ENCODE results near the gene MSANTD1. TPM values are rescaled to one million over a fixed set of nuclear protein-coding genes. Genes with fewer than 3 reads are reported as not detected.

The MSANTD1 gene
- total RNA-seq, 1 donor from 2014 or later = 1.2 TPM

GRCh38 chr4:3253808-3254207 lies 4.8 kb downstream of the MSANTD1 start:
- Mint-ChIP-seq H3K4me1 (no peaks in the 10 kb centered on the region), H3K4me3 (no peak overlapping the region), H3K9me3 (no peaks in the 10 kb centered on the region), H3K27ac (ENCODE audit: unreplicated experiment) (no peak overlapping the region), H3K27me3 (ENCODE audit: low read depth) (no peaks in the 10 kb centered on the region), H3K36me3 (ENCODE audit: low read depth) (no peaks in the 10 kb centered on the region)
- TF ChIP-seq, protein P1, sequence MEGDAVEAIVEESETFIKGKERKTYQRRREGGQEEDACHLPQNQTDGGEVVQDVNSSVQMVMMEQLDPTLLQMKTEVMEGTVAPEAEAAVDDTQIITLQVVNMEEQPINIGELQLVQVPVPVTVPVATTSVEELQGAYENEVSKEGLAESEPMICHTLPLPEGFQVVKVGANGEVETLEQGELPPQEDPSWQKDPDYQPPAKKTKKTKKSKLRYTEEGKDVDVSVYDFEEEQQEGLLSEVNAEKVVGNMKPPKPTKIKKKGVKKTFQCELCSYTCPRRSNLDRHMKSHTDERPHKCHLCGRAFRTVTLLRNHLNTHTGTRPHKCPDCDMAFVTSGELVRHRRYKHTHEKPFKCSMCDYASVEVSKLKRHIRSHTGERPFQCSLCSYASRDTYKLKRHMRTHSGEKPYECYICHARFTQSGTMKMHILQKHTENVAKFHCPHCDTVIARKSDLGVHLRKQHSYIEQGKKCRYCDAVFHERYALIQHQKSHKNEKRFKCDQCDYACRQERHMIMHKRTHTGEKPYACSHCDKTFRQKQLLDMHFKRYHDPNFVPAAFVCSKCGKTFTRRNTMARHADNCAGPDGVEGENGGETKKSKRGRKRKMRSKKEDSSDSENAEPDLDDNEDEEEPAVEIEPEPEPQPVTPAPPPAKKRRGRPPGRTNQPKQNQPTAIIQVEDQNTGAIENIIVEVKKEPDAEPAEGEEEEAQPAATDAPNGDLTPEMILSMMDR (conservative IDR thresholded peaks at IDR 0.05) = no peak
- no peak for DNase-seq (ENCODE audit: low read depth, low spot score)

GRCh38 chr4:3254302-3255131 lies 5.6 kb downstream of the MSANTD1 start:
- no peak overlapping the region for H3K4me3 Mint-ChIP-seq
- TF ChIP-seq, protein P1 (conservative IDR thresholded peaks at IDR 0.05) = no peak
- no peak overlapping the region for H3K27ac Mint-ChIP-seq (ENCODE audit: unreplicated experiment)
- no peak for DNase-seq (ENCODE audit: low read depth, low spot score)
- no peaks in the 10 kb centered on the region for H3K27me3 Mint-ChIP-seq (ENCODE audit: low read depth)
- H3K4me1 Mint-ChIP-seq = no peaks in the 10 kb centered on the region
- H3K9me3 Mint-ChIP-seq = no peaks in the 10 kb centered on the region
- H3K36me3 Mint-ChIP-seq (ENCODE audit: low read depth) = no peaks in the 10 kb centered on the region

DNA sequence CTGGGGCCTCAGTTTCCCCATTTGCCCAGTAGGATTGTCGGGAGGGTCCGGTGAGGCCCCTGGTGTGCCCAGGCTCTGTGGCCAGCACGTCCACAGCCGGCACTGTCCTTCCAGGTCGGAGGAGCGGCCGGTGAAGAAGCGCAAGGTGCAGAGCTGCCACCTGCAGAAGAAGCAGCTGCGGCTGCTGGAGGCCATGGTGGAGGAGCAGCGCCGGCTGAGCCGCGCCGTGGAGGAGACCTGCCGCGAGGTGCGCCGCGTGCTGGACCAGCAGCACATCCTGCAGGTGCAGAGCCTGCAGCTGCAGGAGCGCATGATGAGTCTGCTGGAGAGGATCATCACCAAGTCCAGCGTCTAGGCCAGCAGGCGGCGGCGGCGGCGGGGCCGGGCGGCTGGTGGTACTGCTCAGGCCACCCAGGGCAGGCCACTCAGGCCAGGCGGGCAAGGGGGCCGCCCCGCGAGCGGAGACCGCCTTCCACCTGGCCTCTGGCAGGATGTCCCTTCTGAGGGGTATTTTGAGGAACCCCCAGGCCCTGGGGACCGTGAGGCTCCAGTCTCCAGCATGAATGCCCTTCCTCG lies 6.7 kb downstream of the MSANTD1 start:
- Mint-ChIP-seq H3K4me1 (no peaks in the 10 kb centered on the region), H3K9me3 (no peaks in the 10 kb centered on the region), H3K36me3 (ENCODE audit: low read depth) (no peaks in the 10 kb centered on the region), H3K27me3 (ENCODE audit: low read depth) (no peaks in the 10 kb centered on the region), H3K4me3 (no peak overlapping the region), H3K27ac (ENCODE audit: unreplicated experiment) (no peak overlapping the region)
- DNase-seq (ENCODE audit: low read depth, low spot score) = no peak
- TF ChIP-seq, protein P1 (conservative IDR thresholded peaks at IDR 0.05) = no peak

- no peak for DNase-seq (ENCODE audit: low read depth, low spot score)
- Mint-ChIP-seq H3K27me3 (ENCODE audit: low read depth) (no peaks in the 10 kb centered on the region), H3K4me3 (no peak overlapping the region), H3K27ac (ENCODE audit: unreplicated experiment) (no peak overlapping the region), H3K9me3 (no peaks in the 10 kb centered on the region), H3K4me1 (no peaks in the 10 kb centered on the region), H3K36me3 (ENCODE audit: low read depth) (no peaks in the 10 kb centered on the region)
- TF ChIP-seq, protein P1 (conservative IDR thresholded peaks at IDR 0.05) = no peak
These were observed 7.5 kb downstream of the MSANTD1 start for GRCh38 chr4:3256230-3257102.

GRCh38 chr4:3257103-3257555 lies 8.2 kb downstream of the MSANTD1 start:
- H3K36me3 Mint-ChIP-seq (ENCODE audit: low read depth) = no peaks in the 10 kb centered on the region
- H3K27ac Mint-ChIP-seq (ENCODE audit: unreplicated experiment) = peak overlapping the region; percentile 67
- no peak overlapping the region for H3K4me3 Mint-ChIP-seq
- no peaks in the 10 kb centered on the region for H3K27me3 Mint-ChIP-seq (ENCODE audit: low read depth)
- TF ChIP-seq, protein P1 (conservative IDR thresholded peaks at IDR 0.05) = no peak
- no peaks in the 10 kb centered on the region for H3K9me3 Mint-ChIP-seq
- no peak for DNase-seq (ENCODE audit: low read depth, low spot score)
- no peaks in the 10 kb centered on the region for H3K4me1 Mint-ChIP-seq

Measured in neural crest cell (in vitro differentiated cells).